GM19452 (cell line): ENCODE results near the gene PKD1.

Source experiments
- ATAC-seq: cut with Tn5 transposase; IDR thresholded peaks from one replicate; pipeline ENCODE4 v1.9.1; 2021; ENCODE audit not compliant: unreplicated experiment

PKD1 gene

GRCh38 chr16:2078691-2079090 is 57.0 kb downstream of the PKD1 start:
- no peak for ATAC-seq

GRCh38 chr16:2078096-2078495 is 57.6 kb downstream of the PKD1 start:
- no peak for ATAC-seq

GRCh38 chr16:2077696-2078095 is 58.0 kb downstream of the PKD1 start:
- ATAC-seq, result no peak

- ATAC-seq, result no peak
Measured at GRCh38 chr16:2077016-2077415, 58.7 kb downstream of the PKD1 start.

- no peak for ATAC-seq
Measured at GRCh38 chr16:2076072-2076865, 59.4 kb downstream of the PKD1 start.

- no peak for ATAC-seq
Measured at GRCh38 chr16:2075631-2076030, 60.1 kb downstream of the PKD1 start.

GRCh38 chr16:2074071-2074470 is 61.6 kb downstream of the PKD1 start:
- ATAC-seq, result no peak

GRCh38 chr16:2072926-2073325 is 62.8 kb downstream of the PKD1 start:
- no peak for ATAC-seq

- no peak for ATAC-seq
Measured at GRCh38 chr16:2071454-2072202, 64.1 kb downstream of the PKD1 start.

- ATAC-seq, result no peak
Measured at GRCh38 chr16:2070576-2071453, 64.9 kb downstream of the PKD1 start.

- no peak for ATAC-seq
Measured at GRCh38 chr16:2066139-2066538, 69.6 kb downstream of the PKD1 start.

- ATAC-seq, result no peak
Measured at GRCh38 chr16:2064368-2064945, 71.2 kb downstream of the PKD1 start.

GRCh38 chr16:2063861-2064260 is 71.8 kb downstream of the PKD1 start:
- ATAC-seq, result no peak

GRCh38 chr16:2062801-2063200 is 72.9 kb downstream of the PKD1 start:
- ATAC-seq, result no peak

GRCh38 chr16:2061526-2061925 is 74.2 kb downstream of the PKD1 start:
- no peak for ATAC-seq

- no peak for ATAC-seq
Measured at GRCh38 chr16:2061023-2061422, 74.7 kb downstream of the PKD1 start.

- no peak for ATAC-seq
Measured at GRCh38 chr16:2060346-2060745, 75.4 kb downstream of the PKD1 start.

- no peak for ATAC-seq
Measured at GRCh38 chr16:2058872-2059271, 76.8 kb downstream of the PKD1 start.

- ATAC-seq, result no peak
Measured at GRCh38 chr16:2058420-2058819, 77.3 kb downstream of the PKD1 start.

- no peak for ATAC-seq
Measured at GRCh38 chr16:2057438-2057837, 78.3 kb downstream of the PKD1 start.
